Glutamatergic neuron (in vitro differentiated cells): ENCODE data around the gene NPNT. TPM values are rescaled to one million over a fixed set of nuclear protein-coding genes. Genes with fewer than 3 reads are reported as not detected.

Experiments used
- DNase-seq: peaks from one replicate; pipeline ENCODE4 v3.0.0; 2022
- H3K27ac Mint-ChIP-seq: one replicate; pipeline ENCODE4 v1.8.0; 2020; ENCODE audit warnings: mild to moderate bottlenecking, mixed read lengths, inconsistent platforms; ENCODE audit not compliant: unreplicated experiment
- H3K27me3 Mint-ChIP-seq: one replicate; pipeline ENCODE4 v1.8.0; 2020; ENCODE audit warnings: mild to moderate bottlenecking, moderate library complexity, mixed read lengths, inconsistent platforms; ENCODE audit not compliant: unreplicated experiment
- H3K36me3 Mint-ChIP-seq: one replicate; pipeline ENCODE4 v1.8.0; 2020; ENCODE audit warnings: mild to moderate bottlenecking, mixed read lengths, inconsistent platforms; ENCODE audit not compliant: unreplicated experiment
- H3K4me1 Mint-ChIP-seq: one replicate; pipeline ENCODE4 v1.8.0; 2020; ENCODE audit warnings: mild to moderate bottlenecking, low read depth, mixed read lengths, inconsistent platforms; ENCODE audit not compliant: unreplicated experiment
- H3K4me3 Mint-ChIP-seq: one replicate; pipeline ENCODE4 v1.8.0; 2020; ENCODE audit warnings: mild to moderate bottlenecking, mixed read lengths, inconsistent platforms; ENCODE audit not compliant: unreplicated experiment
- H3K9me3 Mint-ChIP-seq: one replicate; pipeline ENCODE4 v1.8.0; 2020; ENCODE audit warnings: mild to moderate bottlenecking, moderate library complexity, mixed read lengths, inconsistent platforms; ENCODE audit not compliant: unreplicated experiment
- total RNA-seq: library from RNA; stranded (reverse); fragmentation: NEBNext Ultra II Directional; extraction: Animal tissue kit (Norgen Biotek cat#: 25700); gene quantifications from one replicate; pipeline ENCODE4 v1.2.1, GENCODE V29; 2021; ENCODE audit not compliant: unreplicated experiment
- TF ChIP-seq, protein P1 (sequence below): fragments of 200-600 bp; sonication (generic); IDR thresholded peaks from one replicate; pipeline ENCODE4 v1.5.0; 2021; ENCODE audit not compliant: partially characterized antibody, unreplicated experiment

Gene NPNT
- total RNA-seq, 1 donor from 2014 or later: not detected

DNA sequence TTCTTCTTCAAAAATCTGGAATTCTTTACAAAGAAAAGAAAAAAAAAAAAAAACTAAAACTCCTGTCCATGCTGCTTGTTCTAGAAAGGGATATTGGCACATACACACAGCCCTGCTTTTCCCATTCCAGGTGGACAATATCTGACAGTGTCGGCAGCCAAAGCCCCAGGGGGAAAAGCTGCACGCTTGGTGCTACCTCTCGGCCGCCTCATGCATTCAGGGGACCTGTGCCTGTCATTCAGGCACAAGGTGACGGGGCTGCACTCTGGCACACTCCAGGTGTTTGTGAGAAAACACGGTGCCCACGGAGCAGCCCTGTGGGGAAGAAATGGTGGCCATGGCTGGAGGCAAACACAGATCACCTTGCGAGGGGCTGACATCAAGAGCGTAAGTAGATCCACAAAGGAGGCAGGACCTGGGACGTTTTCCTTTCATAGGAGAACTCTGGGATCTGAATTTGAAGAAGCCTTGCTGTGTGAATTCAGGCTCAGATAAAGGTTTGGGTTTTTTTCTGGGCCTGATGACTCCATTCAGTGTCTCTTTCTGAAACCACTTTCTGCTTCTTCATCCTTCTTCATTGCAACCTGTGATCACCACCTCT, 71.9 kb downstream of the NPNT start:
- H3K4me1 Mint-ChIP-seq: peaks cover 6% of the 10 kb centered on the region
- no peak for DNase-seq
- no peaks in the 10 kb centered on the region for H3K36me3 Mint-ChIP-seq
- H3K27ac Mint-ChIP-seq: no peak overlapping the region
- TF ChIP-seq, protein P1, sequence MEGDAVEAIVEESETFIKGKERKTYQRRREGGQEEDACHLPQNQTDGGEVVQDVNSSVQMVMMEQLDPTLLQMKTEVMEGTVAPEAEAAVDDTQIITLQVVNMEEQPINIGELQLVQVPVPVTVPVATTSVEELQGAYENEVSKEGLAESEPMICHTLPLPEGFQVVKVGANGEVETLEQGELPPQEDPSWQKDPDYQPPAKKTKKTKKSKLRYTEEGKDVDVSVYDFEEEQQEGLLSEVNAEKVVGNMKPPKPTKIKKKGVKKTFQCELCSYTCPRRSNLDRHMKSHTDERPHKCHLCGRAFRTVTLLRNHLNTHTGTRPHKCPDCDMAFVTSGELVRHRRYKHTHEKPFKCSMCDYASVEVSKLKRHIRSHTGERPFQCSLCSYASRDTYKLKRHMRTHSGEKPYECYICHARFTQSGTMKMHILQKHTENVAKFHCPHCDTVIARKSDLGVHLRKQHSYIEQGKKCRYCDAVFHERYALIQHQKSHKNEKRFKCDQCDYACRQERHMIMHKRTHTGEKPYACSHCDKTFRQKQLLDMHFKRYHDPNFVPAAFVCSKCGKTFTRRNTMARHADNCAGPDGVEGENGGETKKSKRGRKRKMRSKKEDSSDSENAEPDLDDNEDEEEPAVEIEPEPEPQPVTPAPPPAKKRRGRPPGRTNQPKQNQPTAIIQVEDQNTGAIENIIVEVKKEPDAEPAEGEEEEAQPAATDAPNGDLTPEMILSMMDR: no peak
- no peaks in the 10 kb centered on the region for H3K27me3 Mint-ChIP-seq
- no peaks in the 10 kb centered on the region for H3K9me3 Mint-ChIP-seq
- no peak overlapping the region for H3K4me3 Mint-ChIP-seq

DNA sequence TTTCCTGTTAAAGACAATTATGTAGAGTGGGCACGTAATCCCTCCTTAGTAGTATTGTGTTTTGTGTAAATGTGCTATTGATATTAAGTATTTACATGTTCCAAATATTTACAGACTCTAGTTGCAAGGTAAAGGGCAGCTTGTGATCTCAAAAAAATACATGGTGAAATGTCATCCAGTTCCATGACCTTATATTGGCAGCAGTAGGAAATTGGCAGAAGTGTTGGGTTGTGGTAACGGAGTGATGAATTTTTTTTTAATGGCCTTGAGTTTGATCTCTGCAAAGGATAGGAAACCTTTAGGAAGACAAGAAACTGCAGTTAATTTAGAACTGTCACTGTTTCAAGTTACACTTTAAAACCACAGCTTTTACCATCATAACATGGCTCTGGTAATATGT, 74.3 kb downstream of the NPNT start:
- H3K4me3 Mint-ChIP-seq: no peak overlapping the region
- peaks cover 6% of the 10 kb centered on the region for H3K4me1 Mint-ChIP-seq
- no peak for DNase-seq
- no peaks in the 10 kb centered on the region for H3K9me3 Mint-ChIP-seq
- H3K27me3 Mint-ChIP-seq: no peaks in the 10 kb centered on the region
- no peak overlapping the region for H3K27ac Mint-ChIP-seq
- TF ChIP-seq, protein P1: no peak
- H3K36me3 Mint-ChIP-seq: no peaks in the 10 kb centered on the region

DNA sequence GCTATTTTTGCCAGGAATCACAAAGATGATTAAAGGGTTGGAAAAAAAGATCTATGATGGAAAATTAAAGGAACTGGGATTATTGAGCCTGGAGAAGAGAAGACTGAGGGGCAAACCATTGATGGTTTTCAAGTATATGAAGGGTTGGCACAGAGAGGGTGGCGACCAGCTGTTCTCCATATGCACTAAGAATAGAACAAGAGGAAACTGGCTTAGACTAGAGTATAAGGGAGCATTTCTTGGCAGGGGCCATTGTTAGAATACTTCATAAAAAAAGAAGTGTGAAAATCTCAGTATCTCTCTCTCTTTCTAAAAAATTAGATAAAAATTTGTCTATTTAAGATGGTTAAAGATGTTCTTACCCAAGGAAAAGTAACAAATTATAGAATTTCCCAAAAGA, 75.1 kb downstream of the NPNT start:
- Mint-ChIP-seq H3K4me1 (peaks cover 6% of the 10 kb centered on the region), H3K36me3 (no peaks in the 10 kb centered on the region), H3K27me3 (no peaks in the 10 kb centered on the region), H3K9me3 (no peaks in the 10 kb centered on the region), H3K27ac (no peak overlapping the region), H3K4me3 (no peak overlapping the region)
- DNase-seq: no peak
- TF ChIP-seq, protein P1: no peak

DNA sequence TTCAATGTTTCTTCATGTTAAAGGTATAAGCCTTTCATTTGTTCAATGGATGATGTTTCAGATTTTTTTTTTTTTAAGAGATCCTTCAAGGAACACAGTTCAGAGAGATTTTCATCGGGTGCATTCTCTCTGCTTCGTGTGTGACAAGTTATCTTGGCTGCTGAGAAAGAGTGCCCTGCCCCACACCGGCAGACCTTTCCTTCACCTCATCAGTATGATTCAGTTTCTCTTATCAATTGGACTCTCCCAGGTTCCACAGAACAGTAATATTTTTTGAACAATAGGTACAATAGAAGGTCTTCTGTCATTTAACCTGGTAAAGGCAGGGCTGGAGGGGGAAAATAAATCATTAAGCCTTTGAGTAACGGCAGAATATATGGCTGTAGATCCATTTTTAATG, 75.8 kb downstream of the NPNT start:
- Mint-ChIP-seq H3K36me3 (no peaks in the 10 kb centered on the region), H3K27me3 (no peaks in the 10 kb centered on the region), H3K27ac (no peak overlapping the region), H3K9me3 (no peaks in the 10 kb centered on the region), H3K4me1 (peaks cover 5% of the 10 kb centered on the region), H3K4me3 (no peak overlapping the region)
- TF ChIP-seq, protein P1: no peak
- DNase-seq: no peak

DNA sequence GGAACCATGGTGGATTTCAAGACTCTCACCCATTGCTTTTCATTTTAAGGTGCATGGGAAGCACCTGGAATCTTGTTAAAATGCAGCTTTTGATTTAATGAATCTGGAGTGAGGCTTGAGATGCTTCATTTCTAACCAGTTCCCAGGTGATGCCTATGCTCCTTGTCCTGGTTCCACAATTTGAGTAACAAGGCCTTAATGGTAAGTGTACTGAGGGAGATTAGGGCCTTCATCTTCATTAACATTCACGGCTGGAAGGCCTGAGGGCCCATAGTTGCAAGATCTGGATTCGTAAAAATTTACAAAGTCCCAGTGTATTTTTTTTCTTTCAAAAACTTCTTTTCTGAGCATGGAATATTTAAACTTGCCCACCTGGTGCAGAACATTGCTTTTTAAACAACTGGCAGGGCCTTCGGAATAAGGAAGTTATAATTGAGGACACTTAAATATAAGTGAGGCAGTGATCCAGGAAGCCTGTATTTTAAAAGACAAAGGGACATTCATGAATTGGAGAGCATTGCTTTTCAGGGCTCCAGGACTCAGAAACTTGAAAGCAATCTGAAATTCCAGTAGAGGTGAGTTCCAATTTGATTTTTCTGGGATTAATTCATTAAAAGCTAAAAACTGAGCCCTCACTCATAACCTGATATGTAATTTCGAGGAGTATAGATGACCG, 77.8 kb downstream of the NPNT start:
- Mint-ChIP-seq H3K27me3 (no peaks in the 10 kb centered on the region), H3K4me1 (no peaks in the 10 kb centered on the region), H3K27ac (no peak overlapping the region), H3K9me3 (no peaks in the 10 kb centered on the region), H3K4me3 (no peak overlapping the region), H3K36me3 (peaks cover 4% of the 10 kb centered on the region)
- TF ChIP-seq, protein P1: no peak
- no peak for DNase-seq
